Tibial nerve (tissue), 4 donors: ENCODE results near the gene LYPD6. TPM values are rescaled to one million over a fixed set of nuclear protein-coding genes. Genes with fewer than 3 reads are reported as not detected.
A peak's percentile ranks its signal among the peaks of the same experiment; 100 is the strongest.
"Not testable (repeated sequence)": the region's sequence is repeated elsewhere in the genome, so short reads cannot be mapped to it uniquely, and the experiment has no call there.

Experiments
- DNase-seq, 2 donors: peaks; one replicate each; pipeline ENCODE4 v3.0.0-alpha.2; 2019; ENCODE audit warnings: low spot score in 2 of 2
- H3K27ac ChIP-seq, 4 donors: fragments of 200-600 bp; sonication (generic) in 3 of 4; one replicate each; pipeline ENCODE4 v1.5.1; 2017 to 2019; ENCODE audit warnings: mild to moderate bottlenecking in 1 of 4
- H3K27me3 ChIP-seq, 2 donors: fragments of 200-600 bp; sonication (generic) in 1 of 2; one replicate each; pipeline versions ENCODE4 v1.5.1 to v1.6.0; 2017 to 2019
- H3K36me3 ChIP-seq, 3 donors: fragments of 200-600 bp; sonication (generic); one replicate each; pipeline ENCODE4 v1.5.1; 2018 to 2019
- H3K4me1 ChIP-seq, 4 donors: fragments of 200-600 bp; sonication (generic) in 3 of 4; one replicate each; pipeline ENCODE4 v1.5.1; 2017 to 2019
- H3K4me3 ChIP-seq, 4 donors: fragments of 200-600 bp; sonication (generic) in 3 of 4; one replicate each; pipeline ENCODE4 v1.5.1; 2017 to 2019; ENCODE audit warnings: mild to moderate bottlenecking in 1 of 4, moderate library complexity in 1 of 4
- H3K9me3 ChIP-seq, 4 donors: fragments of 200-600 bp; sonication (generic) in 3 of 4; one replicate each; pipeline ENCODE4 v1.5.1; 2017 to 2019
- EP300 ChIP-seq, 2 donors: sonication (generic); formaldehyde crosslinking; IDR thresholded peaks; one replicate each; pipeline ENCODE4 v1.6.1; 2017; ENCODE audit warnings: antibody characterized with exemption in 2 of 2, mild to moderate bottlenecking in 1 of 2
- POLR2A ChIP-seq, 2 donors: fragments of 450-650 bp; IDR thresholded peaks; one replicate each; pipeline ENCODE4 v1.6.1; 2017; ENCODE audit warnings: antibody characterized with exemption in 2 of 2, mild to moderate bottlenecking in 2 of 2, moderate library complexity in 2 of 2
- WGBS, 2 donors: methylation state at CpG; one replicate each; pipeline ENCODE4 v1.1.5; 2018; 5-methylcytosine and 5-hydroxymethylcytosine counted together
- total RNA-seq, 4 donors: library from RNA; depleted of rRNA; stranded (reverse); fragments of >200 nt; gene quantifications; one replicate each; pipeline ENCODE4 v1.1.0, GENCODE V29; 2016
- TF ChIP-seq, protein P1 (sequence below), 5 experiments: fragments of 200-600 bp in 3 of 5; fragments of 450-650 bp in 2 of 5; sonication (generic) in 3 of 5; IDR thresholded peaks; one replicate each; pipeline ENCODE4 v1.5.1; 2016 to 2019; ENCODE audit warnings: antibody characterized with exemption in 5 of 5, mild to moderate bottlenecking in 3 of 5, moderate library complexity in 2 of 5

The LYPD6 gene
- total RNA-seq, 4 donors from 2014 or later: 2.4 to 10.7 (median 8.2) TPM

GRCh38 chr2:149488706-149489440 lies 158.5 kb downstream of the LYPD6 start:
- H3K36me3 ChIP-seq: no peaks in the 10 kb centered on the region
- H3K4me3 ChIP-seq: peak overlapping the region in 1 of 4 donors; percentile 19
- 22 to 30% methylated on average over 10 of the region's 10 CpGs for WGBS, 2 donors

GRCh38 chr2:149489452-149489851 lies 159.1 kb downstream of the LYPD6 start:
- TF ChIP-seq EP300 (IDR thresholded peaks at IDR 0.05) (no peak), POLR2A (IDR thresholded peaks at IDR 0.05) (no peak)
- TF ChIP-seq, protein P1, sequence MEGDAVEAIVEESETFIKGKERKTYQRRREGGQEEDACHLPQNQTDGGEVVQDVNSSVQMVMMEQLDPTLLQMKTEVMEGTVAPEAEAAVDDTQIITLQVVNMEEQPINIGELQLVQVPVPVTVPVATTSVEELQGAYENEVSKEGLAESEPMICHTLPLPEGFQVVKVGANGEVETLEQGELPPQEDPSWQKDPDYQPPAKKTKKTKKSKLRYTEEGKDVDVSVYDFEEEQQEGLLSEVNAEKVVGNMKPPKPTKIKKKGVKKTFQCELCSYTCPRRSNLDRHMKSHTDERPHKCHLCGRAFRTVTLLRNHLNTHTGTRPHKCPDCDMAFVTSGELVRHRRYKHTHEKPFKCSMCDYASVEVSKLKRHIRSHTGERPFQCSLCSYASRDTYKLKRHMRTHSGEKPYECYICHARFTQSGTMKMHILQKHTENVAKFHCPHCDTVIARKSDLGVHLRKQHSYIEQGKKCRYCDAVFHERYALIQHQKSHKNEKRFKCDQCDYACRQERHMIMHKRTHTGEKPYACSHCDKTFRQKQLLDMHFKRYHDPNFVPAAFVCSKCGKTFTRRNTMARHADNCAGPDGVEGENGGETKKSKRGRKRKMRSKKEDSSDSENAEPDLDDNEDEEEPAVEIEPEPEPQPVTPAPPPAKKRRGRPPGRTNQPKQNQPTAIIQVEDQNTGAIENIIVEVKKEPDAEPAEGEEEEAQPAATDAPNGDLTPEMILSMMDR (IDR thresholded peaks at IDR 0.05): no peak
- peaks cover 0 to 31% (median 9%) of the 10 kb centered on the region in 4 donors for H3K4me1 ChIP-seq
- H3K4me3 ChIP-seq: peak overlapping the region in 1 of 4 donors; percentile 19
- 44 to 66% methylated on average over 11 of the region's 11 CpGs for WGBS, 2 donors
- H3K9me3 ChIP-seq: no peaks in the 10 kb centered on the region
- DNase-seq: no peak
- no peaks in the 10 kb centered on the region for H3K36me3 ChIP-seq
- H3K27ac ChIP-seq: peak overlapping the region; percentile 4 to 85 (median 68)
- H3K27me3 ChIP-seq: no peaks in the 10 kb centered on the region

More at GRCh38 chr2:149488706-149489440, 158.5 kb downstream of the LYPD6 start:
- DNase-seq: no peak
- H3K4me1 ChIP-seq: peaks cover 0 to 31% (median 9%) of the 10 kb centered on the region in 4 donors
- H3K9me3 ChIP-seq: no peaks in the 10 kb centered on the region
- H3K27me3 ChIP-seq: no peaks in the 10 kb centered on the region
- no peak for TF ChIP-seq POLR2A (IDR thresholded peaks at IDR 0.05)
- TF ChIP-seq EP300 (IDR thresholded peaks at IDR 0.05): peak in 1 of 2 donors; percentile 32
- TF ChIP-seq, protein P1 (IDR thresholded peaks at IDR 0.05): no peak
- peak overlapping the region in 3 of 4 donors; percentile 69 to 85 (median 84) for H3K27ac ChIP-seq

DNA sequence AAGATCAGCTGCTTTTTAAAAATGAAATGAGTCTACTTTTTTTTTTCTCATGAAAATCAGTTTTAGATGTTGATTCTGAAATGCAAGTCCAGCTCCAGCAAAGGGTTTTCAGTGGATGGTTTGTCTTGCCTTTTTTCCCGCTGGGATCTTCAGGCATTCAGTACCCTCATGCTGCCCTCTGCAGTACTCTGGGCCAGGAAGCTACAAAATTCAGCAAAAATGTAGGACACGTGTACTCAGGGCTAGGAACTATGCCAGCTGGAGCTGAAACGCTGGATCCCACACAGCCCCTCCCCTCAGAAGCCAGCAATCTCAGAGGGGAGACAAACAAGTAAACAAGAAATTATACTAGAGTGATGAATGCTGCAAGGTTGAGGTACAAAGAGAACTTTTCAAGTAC lies 159.9 kb downstream of the LYPD6 start:
- Histone ChIP-seq H3K27ac (peak overlapping the region in 3 of 4 donors; percentile 51 to 85 (median 84)), H3K4me3 (no peak overlapping the region), H3K4me1 (peaks cover 0 to 31% (median 9%) of the 10 kb centered on the region in 4 donors), H3K9me3 (peaks cover 0 to 2% (median 0%) of the 10 kb centered on the region in 4 donors), H3K36me3 (no peaks in the 10 kb centered on the region), H3K27me3 (no peaks in the 10 kb centered on the region)
- TF ChIP-seq EP300 (IDR thresholded peaks at IDR 0.05): peak in 1 of 2 donors; percentile 16
- TF ChIP-seq POLR2A (IDR thresholded peaks at IDR 0.05): no peak
- TF ChIP-seq, protein P1 (IDR thresholded peaks at IDR 0.05): no peak
- 4 to 12% methylated on average over 3 of the region's 3 CpGs for WGBS, 2 donors
- DNase-seq: no peak

GRCh38 chr2:149492923-149493322 lies 162.5 kb downstream of the LYPD6 start:
- TF ChIP-seq POLR2A (IDR thresholded peaks at IDR 0.05): no peak
- TF ChIP-seq, protein P1 (IDR thresholded peaks at IDR 0.05): no peak
- TF ChIP-seq EP300 (IDR thresholded peaks at IDR 0.05): no peak
- Histone ChIP-seq H3K9me3 (peaks cover 0 to 5% (median 0%) of the 10 kb centered on the region in 4 donors), H3K4me3 (no peak overlapping the region), H3K4me1 (peaks cover 0 to 28% (median 9%) of the 10 kb centered on the region in 4 donors), H3K27me3 (no peaks in the 10 kb centered on the region), H3K36me3 (no peaks in the 10 kb centered on the region), H3K27ac (no peak overlapping the region)
- 85 to 89% methylated on average over 5 of the region's 5 CpGs for WGBS, 2 donors
- no peak for DNase-seq

DNA sequence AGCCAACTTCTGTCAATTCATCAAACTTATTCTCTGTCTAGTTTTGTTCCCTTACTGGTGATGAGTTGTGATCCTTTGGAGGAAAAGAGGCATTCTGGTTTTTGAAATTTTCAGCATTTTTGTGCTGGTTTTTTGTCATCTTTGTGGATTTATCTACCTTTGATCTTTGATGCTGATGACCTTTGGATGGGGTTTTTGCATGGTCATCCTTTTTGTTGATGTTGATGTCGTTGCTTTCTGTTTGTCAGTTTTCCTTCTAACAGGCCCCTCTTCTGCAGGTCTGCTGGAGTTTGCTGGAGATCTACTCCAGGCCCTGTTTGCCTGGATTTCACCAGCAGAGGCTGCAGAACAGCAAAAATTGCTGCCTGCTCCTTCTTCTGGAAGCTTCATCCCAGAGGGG lies 168.8 kb downstream of the LYPD6 start:
- peaks cover 0 to 16% (median 0%) of the 10 kb centered on the region in 4 donors for H3K9me3 ChIP-seq
- not testable (repeated sequence) for DNase-seq, H3K27me3 ChIP-seq, H3K4me1 ChIP-seq, H3K4me3 ChIP-seq, H3K36me3 ChIP-seq, H3K27ac ChIP-seq
- whole genome bisulfite sequencing, 2 donors: 79 to 81% methylated on average over 1 of the region's 1 CpG

- H3K4me3 ChIP-seq, H3K9me3 ChIP-seq, H3K4me1 ChIP-seq, H3K27me3 ChIP-seq, DNase-seq, H3K36me3 ChIP-seq, H3K27ac ChIP-seq: not testable (repeated sequence)
- WGBS, 2 donors: 86 to 94% methylated on average over 6 to 8 of the region's 8 CpGs
Observed at GRCh38 chr2:149506808-149507207, 176.4 kb downstream of the LYPD6 start.
